GM12801 (cell line): Measurements from ENCODE around the gene LMNA.

Experiments
- CTCF ChIP-seq: IDR thresholded peaks from one replicate; pipeline ENCODE4 v1.5.1; 2011; ENCODE audit warnings: control low read depth; ENCODE audit not compliant: insufficient read length; ENCODE audit errors: extremely low read depth

Gene LMNA

GRCh38 chr1:156155756-156156510 lies 41.4 kb downstream of the LMNA start:
- no peak for TF ChIP-seq CTCF

- TF ChIP-seq CTCF: no peak
These were observed 43.0 kb downstream of the LMNA start for GRCh38 chr1:156157506-156157905.

GRCh38 chr1:156157966-156158365 lies 43.5 kb downstream of the LMNA start:
- no peak for TF ChIP-seq CTCF

- no peak for TF ChIP-seq CTCF
These were observed 45.7 kb downstream of the LMNA start for GRCh38 chr1:156160000-156160742.

- TF ChIP-seq CTCF: no peak
These were observed 46.2 kb downstream of the LMNA start for GRCh38 chr1:156160743-156161171.

GRCh38 chr1:156162430-156163037 lies 48.0 kb downstream of the LMNA start:
- TF ChIP-seq CTCF: no peak

GRCh38 chr1:156163712-156164111 lies 49.2 kb downstream of the LMNA start:
- TF ChIP-seq CTCF: no peak
